ENCODE data around the gene ARPC4. TPM values are rescaled to one million over a fixed set of nuclear protein-coding genes. Genes with fewer than 3 reads are reported as not detected.

Gene ARPC4
- total RNA-seq, 3 donors from 2014 or later (not counting 1 experiment from before 2014, with no cell fraction given), result 282 to 288 (median 285) TPM

DNA sequence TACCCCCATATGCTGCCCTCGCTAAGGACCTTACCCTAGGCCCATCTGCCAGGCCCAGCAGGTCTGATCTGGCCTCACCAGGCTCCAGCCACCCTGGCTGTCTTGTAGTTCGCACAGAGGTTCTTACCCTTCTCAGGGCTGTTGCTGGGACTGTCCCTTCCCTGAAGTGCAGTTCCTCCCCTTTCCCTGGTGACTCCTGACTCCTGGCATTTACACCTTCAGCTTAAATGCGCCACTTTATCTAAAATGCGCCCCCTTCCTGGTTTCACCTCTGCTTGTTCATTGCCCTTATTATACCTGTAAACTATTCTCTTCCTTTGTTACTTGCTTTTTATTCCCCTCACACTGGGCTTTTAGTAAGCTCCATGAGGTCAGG lies 16.3 kb downstream of the ARPC4 start:
- Mint-ChIP-seq H3K27me3 (ENCODE audit: low read depth in 2 of 2) (no peaks in the 10 kb centered on the region), H3K27ac (peak overlapping the region; percentile 93), H3K4me1 (peaks cover 39 to 59% of the 10 kb centered on the region in 2 donors), H3K4me3 (peak overlapping the region; percentile 90), H3K36me3 (peaks cover 3% of the 10 kb centered on the region), H3K9me3 (no peaks in the 10 kb centered on the region)
- 67% methylated on average over 4 of the region's 4 CpGs for WGBS (ENCODE audit: insufficient coverage)
- TF ChIP-seq, protein P1, sequence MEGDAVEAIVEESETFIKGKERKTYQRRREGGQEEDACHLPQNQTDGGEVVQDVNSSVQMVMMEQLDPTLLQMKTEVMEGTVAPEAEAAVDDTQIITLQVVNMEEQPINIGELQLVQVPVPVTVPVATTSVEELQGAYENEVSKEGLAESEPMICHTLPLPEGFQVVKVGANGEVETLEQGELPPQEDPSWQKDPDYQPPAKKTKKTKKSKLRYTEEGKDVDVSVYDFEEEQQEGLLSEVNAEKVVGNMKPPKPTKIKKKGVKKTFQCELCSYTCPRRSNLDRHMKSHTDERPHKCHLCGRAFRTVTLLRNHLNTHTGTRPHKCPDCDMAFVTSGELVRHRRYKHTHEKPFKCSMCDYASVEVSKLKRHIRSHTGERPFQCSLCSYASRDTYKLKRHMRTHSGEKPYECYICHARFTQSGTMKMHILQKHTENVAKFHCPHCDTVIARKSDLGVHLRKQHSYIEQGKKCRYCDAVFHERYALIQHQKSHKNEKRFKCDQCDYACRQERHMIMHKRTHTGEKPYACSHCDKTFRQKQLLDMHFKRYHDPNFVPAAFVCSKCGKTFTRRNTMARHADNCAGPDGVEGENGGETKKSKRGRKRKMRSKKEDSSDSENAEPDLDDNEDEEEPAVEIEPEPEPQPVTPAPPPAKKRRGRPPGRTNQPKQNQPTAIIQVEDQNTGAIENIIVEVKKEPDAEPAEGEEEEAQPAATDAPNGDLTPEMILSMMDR (IDR thresholded peaks at IDR 0.05), result no peak
- ATAC-seq, result peak in 1 of 3 donors; percentile 9
- Histone ChIP-seq H3K4me3 (ENCODE audit: low read length) (peak overlapping the region; percentile 58), H3K27ac (ENCODE audit: low read length) (peak overlapping the region; percentile 90), H3K9me3 (ENCODE audit: control insufficient read depth, insufficient read depth, low read length) (no peaks in the 10 kb centered on the region), H3K36me3 (ENCODE audit: control insufficient read depth, insufficient read depth, low read length) (peaks cover 28% of the 10 kb centered on the region), H3K4me1 (ENCODE audit: control insufficient read depth, insufficient read depth, low read length) (peaks cover 31% of the 10 kb centered on the region), H3K27me3 (ENCODE audit: control insufficient read depth, insufficient read depth, low read length) (no peaks in the 10 kb centered on the region)
- intact Hi-C loops (cut with micrococcal nuclease), result loop anchor here (2.0 to 5.0 kb wide), 2 partner anchors 16 to 57 kb away; partner anchors contain the start of genes ARPC4 and TADA3
- no peak for DNase-seq

GRCh38 chr3:9809615-9810432 lies 16.9 kb downstream of the ARPC4 start, which contains the start of gene TTLL3:
Gene TTLL3 (plus strand): TSS chr3:9810262. CDS start chr3:9810662, 400 bp downstream.
- Histone ChIP-seq H3K4me3 (ENCODE audit: low read length) (peak within 1 kb of the TSS; percentile 58), H3K27ac (ENCODE audit: low read length) (peak within 1 kb of the TSS; percentile 90), H3K36me3 (ENCODE audit: control insufficient read depth, insufficient read depth, low read length) (peaks cover 22% of the 10 kb centered on the region), H3K27me3 (ENCODE audit: control insufficient read depth, insufficient read depth, low read length) (no peaks in the 10 kb centered on the region), H3K9me3 (ENCODE audit: control insufficient read depth, insufficient read depth, low read length) (no peaks in the 10 kb centered on the region), H3K4me1 (ENCODE audit: control insufficient read depth, insufficient read depth, low read length) (peaks cover 31% of the 10 kb centered on the region)
- Mint-ChIP-seq H3K27me3 (ENCODE audit: low read depth in 2 of 2) (no peaks in the 10 kb centered on the region), H3K4me3 (peak within 1 kb of the TSS; percentile 90), H3K36me3 (no peaks in the 10 kb centered on the region), H3K4me1 (peaks cover 39 to 58% of the 10 kb centered on the region in 2 donors), H3K27ac (peak within 1 kb of the TSS; percentile 93), H3K9me3 (no peaks in the 10 kb centered on the region)
- TF ChIP-seq, protein P1 (IDR thresholded peaks at IDR 0.05), result no peak
- DNase-seq (peak; percentile 44 to 67), ATAC-seq (peak; percentile 50 to 79 (median 65))
- intact Hi-C loops (cut with micrococcal nuclease), result loop anchor here (2.0 to 5.0 kb wide), 2 partner anchors 17 to 58 kb away; partner anchors contain the start of genes ARPC4 and TADA3
- WGBS (ENCODE audit: insufficient coverage), result under 1% methylated on average over 76 of the region's 76 CpGs

DNA sequence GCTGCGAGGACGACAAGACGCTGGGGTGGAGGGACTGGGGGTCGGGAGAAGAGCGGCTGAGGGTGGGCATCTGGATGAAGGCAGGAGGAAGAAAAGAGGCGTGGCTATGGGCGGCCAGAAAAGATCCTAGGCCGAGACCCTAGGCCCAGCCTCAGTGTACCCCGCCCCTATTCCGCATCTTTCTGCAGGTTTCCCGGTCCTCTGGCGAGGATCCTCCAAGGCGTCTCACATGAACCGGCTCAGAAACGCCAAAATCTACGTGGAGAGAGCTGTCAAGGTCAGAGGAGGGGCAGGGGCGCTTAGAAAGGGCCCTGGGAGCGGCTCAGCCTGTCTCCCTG lies 17.5 kb downstream of the ARPC4 start:
- Histone ChIP-seq H3K27me3 (ENCODE audit: control insufficient read depth, insufficient read depth, low read length) (no peaks in the 10 kb centered on the region), H3K4me3 (ENCODE audit: low read length) (peak overlapping the region; percentile 58), H3K9me3 (ENCODE audit: control insufficient read depth, insufficient read depth, low read length) (no peaks in the 10 kb centered on the region), H3K36me3 (ENCODE audit: control insufficient read depth, insufficient read depth, low read length) (peaks cover 17% of the 10 kb centered on the region), H3K27ac (ENCODE audit: low read length) (peak overlapping the region; percentile 4), H3K4me1 (ENCODE audit: control insufficient read depth, insufficient read depth, low read length) (peaks cover 31% of the 10 kb centered on the region)
- Mint-ChIP-seq H3K4me3 (peak overlapping the region; percentile 90), H3K27me3 (ENCODE audit: low read depth in 2 of 2) (no peaks in the 10 kb centered on the region), H3K36me3 (no peaks in the 10 kb centered on the region), H3K4me1 (peaks cover 39 to 58% of the 10 kb centered on the region in 2 donors), H3K9me3 (no peaks in the 10 kb centered on the region), H3K27ac (peak overlapping the region; percentile 60 to 93)
- DNase-seq (no peak), ATAC-seq (no peak)
- TF ChIP-seq, protein P1 (IDR thresholded peaks at IDR 0.05), result no peak
- intact Hi-C loops (cut with micrococcal nuclease), result no loop called here
- WGBS (ENCODE audit: insufficient coverage), result 33% methylated on average over 18 of the region's 18 CpGs
